ENCODE data around the gene EPG5. TPM values are rescaled to one million over a fixed set of nuclear protein-coding genes. Genes with fewer than 3 reads are reported as not detected.
"Not testable (repeated sequence)": the region's sequence is repeated elsewhere in the genome, so short reads cannot be mapped to it uniquely, and the experiment has no call there.

The EPG5 gene
- total RNA-seq, 1 donor from 2014 or later: 34.0 TPM

DNA sequence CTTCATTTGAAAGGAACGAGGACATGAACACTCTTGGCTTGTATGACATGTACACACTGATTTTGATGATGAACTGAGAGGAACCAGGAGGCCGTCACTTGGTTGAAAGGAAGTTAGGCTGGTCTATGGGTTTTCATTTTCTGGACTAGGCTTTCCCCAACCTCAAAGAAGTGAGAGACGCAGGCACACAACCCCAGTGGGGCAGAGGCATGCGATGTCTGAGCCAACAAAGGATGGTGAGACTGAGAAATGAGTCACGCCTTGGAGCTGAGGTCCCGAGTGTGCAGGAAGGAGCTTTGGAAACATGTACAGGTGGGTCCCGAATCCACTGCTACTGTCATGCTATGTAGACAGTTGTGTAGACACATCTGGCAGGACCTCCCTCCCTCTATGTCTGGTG, 117.6 kb downstream of the EPG5 start:
- Mint-ChIP-seq H3K4me3 (no peak overlapping the region), H3K4me1 (peaks cover 2% of the 10 kb centered on the region), H3K27ac (no peak overlapping the region), H3K36me3 (peaks cover 14% of the 10 kb centered on the region), H3K9me3 (no peaks in the 10 kb centered on the region), H3K27me3 (ENCODE audit: insufficient read depth, low read depth) (peaks cover 4% of the 10 kb centered on the region)
- H3K4me2 ChIP-seq: no peak overlapping the region
- H3K36me3 ChIP-seq: no peaks in the 10 kb centered on the region
- no peaks in the 10 kb centered on the region for H3K27me3 ChIP-seq
- TF ChIP-seq, protein P1, sequence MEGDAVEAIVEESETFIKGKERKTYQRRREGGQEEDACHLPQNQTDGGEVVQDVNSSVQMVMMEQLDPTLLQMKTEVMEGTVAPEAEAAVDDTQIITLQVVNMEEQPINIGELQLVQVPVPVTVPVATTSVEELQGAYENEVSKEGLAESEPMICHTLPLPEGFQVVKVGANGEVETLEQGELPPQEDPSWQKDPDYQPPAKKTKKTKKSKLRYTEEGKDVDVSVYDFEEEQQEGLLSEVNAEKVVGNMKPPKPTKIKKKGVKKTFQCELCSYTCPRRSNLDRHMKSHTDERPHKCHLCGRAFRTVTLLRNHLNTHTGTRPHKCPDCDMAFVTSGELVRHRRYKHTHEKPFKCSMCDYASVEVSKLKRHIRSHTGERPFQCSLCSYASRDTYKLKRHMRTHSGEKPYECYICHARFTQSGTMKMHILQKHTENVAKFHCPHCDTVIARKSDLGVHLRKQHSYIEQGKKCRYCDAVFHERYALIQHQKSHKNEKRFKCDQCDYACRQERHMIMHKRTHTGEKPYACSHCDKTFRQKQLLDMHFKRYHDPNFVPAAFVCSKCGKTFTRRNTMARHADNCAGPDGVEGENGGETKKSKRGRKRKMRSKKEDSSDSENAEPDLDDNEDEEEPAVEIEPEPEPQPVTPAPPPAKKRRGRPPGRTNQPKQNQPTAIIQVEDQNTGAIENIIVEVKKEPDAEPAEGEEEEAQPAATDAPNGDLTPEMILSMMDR (IDR thresholded peaks at IDR 0.05): no peak
- no peak for TF ChIP-seq EZH2 (IDR thresholded peaks at IDR 0.05)
- TF ChIP-seq EZH2phosphoT487 (IDR thresholded peaks at IDR 0.05): no peak
- peaks cover 5% of the 10 kb centered on the region for H3K4me1 ChIP-seq
- no peaks in the 10 kb centered on the region for H3F3A ChIP-seq (ENCODE audit: low read depth)
- no peak overlapping the region for H3K27ac ChIP-seq
- no peak for DNase-seq (ENCODE audit: low spot score)
- H3K79me2 ChIP-seq (ENCODE audit: low read depth): no peaks in the 10 kb centered on the region
- no peak overlapping the region for H2AFZ ChIP-seq (replicated peaks)
- H4K20me1 ChIP-seq (ENCODE audit: low read depth): no peaks in the 10 kb centered on the region
- no peaks in the 10 kb centered on the region for H3K9me3 ChIP-seq (ENCODE audit: low read depth)
- H3K9ac ChIP-seq: no peak overlapping the region
- no peak overlapping the region for H3K4me3 ChIP-seq

DNA sequence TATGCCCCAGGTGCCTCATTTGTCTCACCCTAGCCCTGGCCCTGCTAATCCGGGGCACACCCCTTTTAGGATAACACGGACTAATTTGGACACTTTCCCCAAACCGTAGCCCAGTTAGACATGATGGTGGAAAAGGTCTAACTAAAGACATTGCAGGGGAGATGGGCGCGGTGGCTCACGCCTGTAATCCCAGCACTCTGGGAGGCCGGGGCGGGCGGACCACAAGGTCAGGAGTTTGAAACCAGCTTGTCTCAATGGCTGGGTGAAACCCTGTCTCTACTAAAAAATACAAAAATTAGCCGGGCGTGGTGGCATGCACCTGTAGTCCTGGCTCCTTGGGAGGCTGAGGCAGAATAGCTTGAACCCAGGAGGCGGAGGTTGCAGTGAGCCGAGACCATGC, 118.5 kb downstream of the EPG5 start:
- peaks cover 13% of the 10 kb centered on the region for H3K36me3 Mint-ChIP-seq
- H3F3A ChIP-seq (ENCODE audit: low read depth); H3K4me3 Mint-ChIP-seq; H3K27ac Mint-ChIP-seq; DNase-seq (ENCODE audit: low spot score); H3K9ac ChIP-seq; H3K4me3 ChIP-seq; H3K36me3 ChIP-seq; H4K20me1 ChIP-seq (ENCODE audit: low read depth); H3K27me3 Mint-ChIP-seq (ENCODE audit: insufficient read depth, low read depth); H3K4me1 Mint-ChIP-seq; H3K9me3 Mint-ChIP-seq; H3K27ac ChIP-seq; H3K9me3 ChIP-seq (ENCODE audit: low read depth); H2AFZ ChIP-seq (replicated peaks); H3K4me1 ChIP-seq; H3K27me3 ChIP-seq; H3K4me2 ChIP-seq; H3K79me2 ChIP-seq (ENCODE audit: low read depth): not testable (repeated sequence)

DNA sequence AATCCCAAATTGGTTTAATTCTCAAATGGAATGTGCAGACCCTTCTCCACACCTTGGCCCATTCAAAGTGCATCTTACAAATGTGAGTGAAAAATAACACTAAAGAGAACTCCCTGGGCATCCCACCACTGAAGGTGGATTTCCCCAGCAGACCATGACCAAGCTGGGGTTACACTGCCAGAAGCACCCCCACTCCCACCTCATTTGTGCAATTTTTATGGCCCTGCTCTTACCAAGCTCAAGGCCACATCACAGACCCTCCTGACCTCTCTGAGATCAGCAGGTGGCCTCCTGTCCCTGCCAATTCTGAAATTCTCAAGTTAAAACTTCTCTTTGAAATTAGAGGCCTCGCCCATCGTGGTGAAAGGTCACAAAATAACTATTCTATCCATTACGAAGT, 120.0 kb downstream of the EPG5 start:
- Histone ChIP-seq H3F3A (ENCODE audit: low read depth) (no peaks in the 10 kb centered on the region), H3K9ac (no peak overlapping the region), H3K27me3 (no peaks in the 10 kb centered on the region), H3K79me2 (ENCODE audit: low read depth) (no peaks in the 10 kb centered on the region), H3K36me3 (no peaks in the 10 kb centered on the region), H3K4me1 (no peaks in the 10 kb centered on the region), H3K27ac (no peak overlapping the region), H2AFZ (replicated peaks) (no peak overlapping the region), H3K4me3 (no peak overlapping the region), H3K4me2 (no peak overlapping the region), H4K20me1 (ENCODE audit: low read depth) (no peaks in the 10 kb centered on the region), H3K9me3 (ENCODE audit: low read depth) (no peaks in the 10 kb centered on the region)
- Mint-ChIP-seq H3K4me3 (no peak overlapping the region), H3K27ac (no peak overlapping the region), H3K27me3 (ENCODE audit: insufficient read depth, low read depth) (peaks cover 3% of the 10 kb centered on the region), H3K36me3 (peaks cover 6% of the 10 kb centered on the region), H3K4me1 (peaks cover 2% of the 10 kb centered on the region), H3K9me3 (no peaks in the 10 kb centered on the region)
- TF ChIP-seq EZH2 (IDR thresholded peaks at IDR 0.05) (no peak), EZH2phosphoT487 (IDR thresholded peaks at IDR 0.05) (no peak)
- TF ChIP-seq, protein P1 (IDR thresholded peaks at IDR 0.05): no peak
- no peak for DNase-seq (ENCODE audit: low spot score)

DNA sequence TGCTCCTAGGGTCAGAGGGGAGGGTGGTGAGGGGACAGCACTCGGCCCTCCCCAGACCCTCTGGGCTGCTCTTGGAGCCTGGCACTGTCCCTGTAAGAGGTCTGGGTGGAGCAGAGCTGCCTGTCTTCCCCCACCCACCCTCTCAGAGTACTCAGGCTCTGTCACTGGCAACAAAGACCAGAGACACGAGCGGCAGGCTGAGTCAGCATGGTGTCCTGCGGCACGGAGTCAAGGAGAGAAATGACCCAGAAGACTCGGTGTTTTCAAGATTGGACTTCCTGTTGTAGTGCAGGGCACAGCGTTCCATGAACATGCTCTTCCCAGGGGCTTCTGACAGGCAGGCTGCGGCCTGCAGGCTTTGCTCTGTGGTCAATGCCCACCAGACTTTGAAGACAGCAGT, 121.7 kb downstream of the EPG5 start:
- Mint-ChIP-seq H3K27me3 (ENCODE audit: insufficient read depth, low read depth) (peaks cover 5% of the 10 kb centered on the region), H3K4me3 (no peak overlapping the region), H3K36me3 (peaks cover 6% of the 10 kb centered on the region), H3K4me1 (peaks cover 3% of the 10 kb centered on the region), H3K9me3 (no peaks in the 10 kb centered on the region), H3K27ac (no peak overlapping the region)
- H3K9ac ChIP-seq: no peak overlapping the region
- H3K27me3 ChIP-seq: no peaks in the 10 kb centered on the region
- H3K4me1 ChIP-seq: no peaks in the 10 kb centered on the region
- H3K4me2 ChIP-seq: no peak overlapping the region
- no peaks in the 10 kb centered on the region for H3K9me3 ChIP-seq (ENCODE audit: low read depth)
- TF ChIP-seq EZH2phosphoT487 (IDR thresholded peaks at IDR 0.05) (no peak), EZH2 (IDR thresholded peaks at IDR 0.05) (no peak)
- TF ChIP-seq, protein P1 (IDR thresholded peaks at IDR 0.05): no peak
- H3K4me3 ChIP-seq: no peak overlapping the region
- H3F3A ChIP-seq (ENCODE audit: low read depth): no peaks in the 10 kb centered on the region
- no peaks in the 10 kb centered on the region for H3K79me2 ChIP-seq (ENCODE audit: low read depth)
- no peak overlapping the region for H2AFZ ChIP-seq (replicated peaks)
- H4K20me1 ChIP-seq (ENCODE audit: low read depth): no peaks in the 10 kb centered on the region
- no peak overlapping the region for H3K27ac ChIP-seq
- DNase-seq (ENCODE audit: low spot score): no peak
- H3K36me3 ChIP-seq: no peaks in the 10 kb centered on the region

All from neural progenitor cell (in vitro differentiated cells).